Fibroblast of skin of left biceps (primary cell): ENCODE data around the gene NTRK1.

Source experiments
- DNase-seq, 2 experiments: peaks; one replicate each; pipeline ENCODE4 v3.0.0-alpha.2; 2013; ENCODE audit warnings: low read depth in 2 of 2

Gene NTRK1

GRCh38 chr1:156838972-156839371, 21.7 kb upstream of the NTRK1 start:
- no peak for DNase-seq

GRCh38 chr1:156839426-156840109, 21.1 kb upstream of the NTRK1 start:
- DNase-seq: no peak

GRCh38 chr1:156840186-156840897, 20.3 kb upstream of the NTRK1 start:
- no peak for DNase-seq

- DNase-seq: no peak
These were observed 19.8 kb upstream of the NTRK1 start for GRCh38 chr1:156840898-156841279.

DNA sequence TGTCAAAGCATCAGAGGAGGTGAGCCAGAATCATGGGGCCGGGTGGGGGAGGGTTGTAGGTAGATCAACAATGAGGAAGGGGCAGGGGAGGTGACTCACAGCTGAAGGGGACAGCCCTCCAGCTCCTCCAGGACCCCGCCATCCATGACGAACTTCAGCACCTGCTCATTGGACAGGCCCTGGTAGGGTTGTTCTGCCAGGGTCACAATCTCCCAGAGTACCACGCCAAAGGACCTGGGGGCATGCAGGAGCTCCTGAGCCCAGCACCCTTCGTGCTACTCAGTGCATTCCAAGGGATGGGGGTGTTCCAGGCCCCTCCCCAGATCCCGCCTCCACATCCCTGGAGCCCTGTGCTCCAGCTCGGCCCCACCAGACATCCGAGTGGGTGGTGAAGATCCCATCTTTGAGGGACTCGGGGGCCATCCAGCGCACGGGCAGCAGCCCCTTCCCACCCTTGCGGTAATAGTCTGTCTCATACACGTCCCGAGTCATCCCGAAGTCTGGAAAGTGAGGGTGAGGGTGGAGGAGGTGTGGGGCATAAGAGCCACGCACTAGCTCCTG, 19.3 kb upstream of the NTRK1 start:
- DNase-seq: no peak

- DNase-seq: no peak
These were observed 17.9 kb upstream of the NTRK1 start for GRCh38 chr1:156842618-156843300.

DNA sequence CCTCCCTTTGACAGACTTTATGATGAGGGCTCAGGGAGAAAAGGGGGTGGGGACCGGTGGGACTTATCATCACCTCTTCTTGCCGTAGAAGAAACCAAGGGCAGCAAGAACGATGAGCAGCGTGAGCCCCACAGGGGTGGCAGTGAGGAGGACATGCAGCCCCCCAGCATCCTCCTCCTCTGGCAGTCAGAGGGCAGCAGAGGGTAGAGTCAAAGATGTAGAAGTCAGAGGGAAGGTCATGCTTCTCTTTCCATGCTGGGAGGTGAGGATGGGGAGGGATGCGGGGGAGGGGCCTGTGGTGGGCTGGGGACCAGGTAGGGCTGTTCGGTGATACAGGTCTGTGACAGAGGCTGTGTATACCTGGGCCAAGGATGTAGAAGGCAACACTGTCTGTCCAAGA, 16.6 kb upstream of the NTRK1 start:
- no peak for DNase-seq

DNA sequence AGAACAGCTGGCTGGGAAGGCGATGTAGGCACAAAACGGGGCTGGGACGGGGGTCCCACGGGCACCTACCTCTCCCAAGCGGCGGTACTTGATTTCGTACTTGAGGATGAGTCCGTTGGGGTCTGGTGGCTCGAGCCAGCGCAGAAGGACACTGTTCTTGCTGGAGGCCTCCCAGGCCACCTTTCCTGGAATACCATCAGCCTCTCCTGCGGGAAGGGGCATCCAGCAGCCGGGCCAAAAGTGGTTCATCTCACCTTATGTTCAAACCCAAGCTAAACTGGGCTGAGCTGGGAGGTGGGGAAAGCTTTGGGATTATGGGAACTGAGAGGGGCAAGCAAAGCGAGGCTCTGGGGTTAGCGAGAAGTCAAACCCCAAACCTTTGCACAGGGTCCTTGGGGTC, 16.0 kb upstream of the NTRK1 start:
- no peak for DNase-seq

DNA sequence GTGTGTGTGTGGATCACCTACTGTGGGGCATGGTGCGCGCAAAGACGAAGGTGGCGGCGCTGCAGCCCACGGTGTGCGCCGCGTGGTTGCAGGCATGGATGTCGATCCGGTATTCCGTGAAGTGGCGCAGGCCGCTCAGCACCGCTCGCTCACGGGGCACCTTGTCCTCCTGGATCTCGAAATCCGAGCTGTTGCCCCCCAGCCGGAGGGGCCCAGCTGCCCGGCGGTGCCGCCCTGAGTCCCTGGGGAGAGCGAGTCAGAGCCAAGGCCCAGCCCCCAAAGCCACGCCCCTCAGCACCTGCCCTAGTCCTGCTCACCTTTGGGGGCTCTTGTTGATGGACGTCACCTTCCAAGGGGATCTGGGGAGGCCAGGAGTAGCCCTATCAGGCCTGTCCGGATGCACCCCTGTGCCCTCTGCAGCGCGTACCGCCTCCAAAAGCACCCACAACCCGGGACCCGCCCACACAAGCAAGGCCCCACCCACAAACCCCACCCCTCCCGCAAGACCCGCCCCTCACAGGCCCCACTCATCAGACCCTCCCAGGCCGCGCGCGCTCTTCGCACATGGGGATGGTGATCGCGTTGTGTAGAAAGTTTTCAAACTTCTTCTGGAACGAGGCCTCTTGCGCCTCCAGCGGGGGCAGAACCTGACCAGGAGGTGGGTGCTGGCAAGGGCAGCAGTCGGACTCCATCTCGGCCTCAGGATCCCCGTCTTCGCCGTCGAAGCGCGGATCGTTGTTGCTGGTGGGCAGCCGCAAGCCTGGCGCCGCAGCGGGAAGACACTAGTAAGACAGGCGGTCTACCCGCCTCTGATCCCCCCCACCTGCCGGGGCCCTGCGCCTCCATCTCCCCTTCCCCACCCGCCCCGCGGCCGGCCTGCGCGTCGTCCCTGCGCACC, 15.4 kb upstream of the NTRK1 start:
- DNase-seq: no peak

DNA sequence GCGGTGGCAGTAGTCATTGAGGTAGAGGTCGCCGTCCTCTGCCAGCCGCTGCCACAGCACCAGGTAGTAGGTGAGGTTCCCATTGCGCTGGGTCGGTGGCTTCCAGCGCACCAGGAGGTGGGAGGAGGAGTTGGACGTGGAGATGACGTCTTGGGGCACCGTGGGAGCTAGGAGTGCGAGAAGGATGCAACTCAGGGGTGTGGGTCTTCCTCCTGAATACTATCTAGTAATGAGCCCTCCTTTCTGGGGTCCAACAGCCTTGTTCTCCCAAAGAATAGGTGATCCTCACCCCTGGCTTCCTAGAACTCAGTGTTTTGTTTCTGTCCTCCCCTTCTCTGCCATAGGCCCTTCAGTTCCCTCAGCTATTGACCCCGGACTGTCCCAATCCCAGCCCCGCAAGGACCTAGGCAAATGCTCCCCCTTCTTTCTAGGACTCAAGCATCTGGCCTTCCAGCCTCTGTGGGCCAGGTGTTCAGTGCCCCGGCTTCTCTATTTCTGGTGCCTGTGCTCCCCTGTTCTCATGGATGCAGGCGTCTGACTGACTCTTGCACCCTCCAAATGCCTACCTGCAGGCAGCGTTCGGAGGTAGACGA, 14.6 kb upstream of the NTRK1 start:
- no peak for DNase-seq

GRCh38 chr1:156846643-156847042, 14.0 kb upstream of the NTRK1 start:
- DNase-seq: no peak

GRCh38 chr1:156847591-156848460, 12.8 kb upstream of the NTRK1 start:
- DNase-seq: no peak

DNA sequence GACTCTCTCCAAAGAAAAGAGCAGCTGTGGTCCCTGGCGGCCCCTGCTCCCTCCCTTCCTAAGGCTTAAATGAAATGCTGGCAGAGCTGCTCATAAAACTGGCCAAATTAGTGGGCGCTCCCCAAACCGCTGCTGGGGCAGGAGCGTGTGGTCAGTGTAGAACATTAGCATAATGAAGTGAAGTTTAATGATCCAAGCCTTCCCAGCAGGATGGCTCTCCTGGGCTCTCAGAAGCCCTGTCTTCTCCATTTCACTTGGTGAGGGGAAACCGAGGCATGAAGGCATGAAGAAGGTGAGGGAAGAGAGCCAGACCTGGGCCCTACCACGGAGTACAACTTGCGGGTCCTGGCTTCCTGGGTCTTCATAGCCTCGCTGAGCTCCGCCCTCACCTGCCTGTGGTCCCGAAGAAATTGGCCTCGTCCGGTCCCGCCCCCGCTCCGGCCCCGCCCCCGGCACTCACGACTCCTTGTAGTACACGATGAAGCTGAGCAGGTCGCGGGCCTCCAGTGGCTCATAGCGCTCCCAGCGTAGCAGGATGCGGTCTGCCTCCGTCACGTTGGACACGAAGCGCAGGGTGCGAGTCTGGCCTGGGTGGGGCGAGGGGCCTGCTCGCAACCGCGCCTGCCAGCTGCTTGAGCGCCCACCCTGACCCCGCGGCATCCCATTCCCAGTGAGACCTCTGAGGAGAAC, 12.1 kb upstream of the NTRK1 start:
- DNase-seq: no peak

- no peak for DNase-seq
These were observed 11.5 kb upstream of the NTRK1 start for GRCh38 chr1:156849151-156849496.

DNA sequence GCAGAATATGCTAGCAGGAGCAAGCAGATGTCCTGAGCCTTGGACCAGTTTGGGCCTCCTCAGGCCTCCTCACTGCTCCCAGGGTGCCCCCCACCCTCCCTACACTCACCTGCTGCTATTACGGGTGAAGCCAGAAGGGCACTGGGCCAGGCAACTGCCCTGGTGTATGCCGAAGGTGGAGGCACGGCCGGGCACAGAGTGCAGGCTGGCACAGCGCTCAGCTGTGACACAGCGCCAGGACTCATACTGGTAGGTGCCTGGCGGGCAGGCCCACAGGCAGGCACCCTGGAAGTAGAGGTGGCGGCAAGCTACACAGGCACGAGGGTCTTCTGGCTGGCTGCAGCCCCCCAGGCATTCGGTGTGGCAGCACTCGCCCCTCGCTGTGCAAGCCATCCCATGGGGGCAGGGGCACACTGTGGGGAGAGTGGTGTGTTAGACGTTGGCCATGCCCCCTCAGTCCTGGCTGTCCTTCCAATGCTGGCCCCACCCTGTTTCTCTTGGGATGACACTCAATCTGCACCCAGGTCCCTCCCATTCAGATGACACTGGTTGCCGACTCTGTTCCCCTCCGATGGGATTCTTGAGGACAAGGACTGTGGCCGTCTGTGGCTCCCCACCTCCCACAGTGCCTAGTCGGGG, 8.8 kb upstream of the NTRK1 start:
- DNase-seq: no peak

- no peak for DNase-seq
These were observed 8.2 kb upstream of the NTRK1 start for GRCh38 chr1:156852418-156852874.

DNA sequence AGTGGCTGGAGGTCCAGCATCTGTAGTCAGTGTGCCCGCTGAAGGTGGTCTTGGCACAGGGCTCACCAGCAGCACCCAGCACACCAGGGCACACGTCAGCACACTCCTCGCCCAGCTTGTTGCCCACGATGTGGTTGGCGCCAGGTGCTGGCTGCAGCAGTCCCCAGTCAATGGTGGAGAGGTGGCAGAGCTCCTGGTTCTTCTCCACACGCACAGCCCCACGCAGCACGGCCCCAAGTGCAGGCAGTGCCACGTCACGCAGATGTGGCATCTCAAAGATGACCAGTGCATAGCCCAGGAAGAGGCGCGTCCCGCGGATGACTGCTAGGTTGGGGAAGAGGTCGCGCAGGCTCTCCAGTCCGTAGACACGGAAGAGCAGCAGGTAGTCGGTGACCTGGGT, 6.9 kb upstream of the NTRK1 start:
- DNase-seq: no peak

DNA sequence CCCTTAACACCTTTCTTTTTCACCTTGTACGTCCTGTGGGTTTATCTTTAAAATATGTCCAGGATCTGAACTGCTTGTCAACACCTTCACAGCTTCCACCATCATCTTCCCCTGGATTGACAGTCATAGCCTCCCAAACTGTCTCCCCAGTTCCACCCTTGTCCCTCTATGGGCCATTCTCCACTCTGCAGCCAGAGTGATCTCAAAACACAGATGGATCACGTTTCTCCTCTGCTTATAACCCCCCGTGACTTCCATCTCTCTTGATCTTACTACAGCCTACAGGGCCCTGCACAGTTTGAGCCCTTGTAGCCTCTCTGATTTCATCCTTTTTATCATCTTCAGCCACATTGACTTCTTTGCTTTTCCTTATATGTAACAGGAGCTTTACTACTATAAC, 6.0 kb upstream of the NTRK1 start:
- DNase-seq: no peak

- DNase-seq: no peak
These were observed 4.3 kb upstream of the NTRK1 start for GRCh38 chr1:156856282-156856785.
